Measurements from ENCODE around the gene UNC13A.

DNA sequence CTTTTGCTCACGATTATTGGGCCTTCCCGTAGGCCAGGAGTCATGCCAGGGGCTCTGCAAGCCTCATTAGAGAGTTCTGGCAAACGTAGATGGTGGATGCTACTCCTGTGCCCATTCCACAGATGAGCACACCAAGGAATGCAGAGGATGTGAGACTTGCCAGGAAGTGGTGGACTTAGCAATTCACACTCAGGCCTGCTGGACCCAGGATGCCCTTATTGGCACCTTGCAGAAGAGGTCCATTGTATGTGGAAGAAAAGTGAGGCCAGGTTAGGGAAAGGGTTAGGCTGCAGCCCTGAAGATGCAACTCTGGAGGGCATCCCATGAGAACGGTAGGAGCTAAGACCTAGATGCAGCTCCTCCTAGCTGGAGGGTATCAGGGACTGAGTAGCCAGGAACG, 5.9 kb downstream of the UNC13A start:
- no peak for TF ChIP-seq POLR2AphosphoS5 (IDR thresholded peaks at IDR 0.05)
- TF ChIP-seq, protein P1, sequence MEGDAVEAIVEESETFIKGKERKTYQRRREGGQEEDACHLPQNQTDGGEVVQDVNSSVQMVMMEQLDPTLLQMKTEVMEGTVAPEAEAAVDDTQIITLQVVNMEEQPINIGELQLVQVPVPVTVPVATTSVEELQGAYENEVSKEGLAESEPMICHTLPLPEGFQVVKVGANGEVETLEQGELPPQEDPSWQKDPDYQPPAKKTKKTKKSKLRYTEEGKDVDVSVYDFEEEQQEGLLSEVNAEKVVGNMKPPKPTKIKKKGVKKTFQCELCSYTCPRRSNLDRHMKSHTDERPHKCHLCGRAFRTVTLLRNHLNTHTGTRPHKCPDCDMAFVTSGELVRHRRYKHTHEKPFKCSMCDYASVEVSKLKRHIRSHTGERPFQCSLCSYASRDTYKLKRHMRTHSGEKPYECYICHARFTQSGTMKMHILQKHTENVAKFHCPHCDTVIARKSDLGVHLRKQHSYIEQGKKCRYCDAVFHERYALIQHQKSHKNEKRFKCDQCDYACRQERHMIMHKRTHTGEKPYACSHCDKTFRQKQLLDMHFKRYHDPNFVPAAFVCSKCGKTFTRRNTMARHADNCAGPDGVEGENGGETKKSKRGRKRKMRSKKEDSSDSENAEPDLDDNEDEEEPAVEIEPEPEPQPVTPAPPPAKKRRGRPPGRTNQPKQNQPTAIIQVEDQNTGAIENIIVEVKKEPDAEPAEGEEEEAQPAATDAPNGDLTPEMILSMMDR (IDR thresholded peaks at IDR 0.05), result no peak
- TF ChIP-seq POLR2A (IDR thresholded peaks at IDR 0.05), result no peak
- no peak for TF ChIP-seq EP300 (IDR thresholded peaks at IDR 0.05)

All from sigmoid colon (tissue), 4 donors.